BE2C (cell line): ENCODE measurements around the gene SYTL5.

ENCODE experiments used
- DNase-seq: peaks from one replicate; pipeline ENCODE4 v3.0.0-alpha.2; 2020
- H3K27me3 ChIP-seq: fragments of 250-450 bp; sonication (Bioruptor Pico); 2 replicates; pipeline ENCODE4 v1.5.1; 2020; ENCODE audit warnings: mild to moderate bottlenecking
- H3K36me3 ChIP-seq: fragments of 250-450 bp; sonication (Bioruptor Pico); 2 replicates; pipeline ENCODE4 v1.5.1; 2020; ENCODE audit warnings: mild to moderate bottlenecking
- H3K4me1 ChIP-seq: fragments of 250-450 bp; sonication (Bioruptor Pico); 2 replicates; pipeline ENCODE4 v1.5.1; 2020
- H3K4me3 ChIP-seq: 2 replicates; pipeline ENCODE4 v1.5.1; 2011; ENCODE audit warnings: low read depth, low read length
- H3K9me3 ChIP-seq: fragments of 250-450 bp; sonication (Bioruptor Pico); 2 replicates; pipeline ENCODE4 v1.5.1; 2020
- CTCF ChIP-seq: IDR thresholded peaks from 2 replicates; pipeline ENCODE4 v1.5.1; 2012; ENCODE audit warnings: mild to moderate bottlenecking, low read depth, low read length

Gene SYTL5

GRCh38 chrX:38086451-38087215, 80.3 kb downstream of the SYTL5 start:
- TF ChIP-seq CTCF, result no peak
- DNase-seq, result no peak
- Histone ChIP-seq H3K9me3 (no peaks in the 10 kb centered on the region), H3K36me3 (no peaks in the 10 kb centered on the region), H3K4me3 (no peak overlapping the region), H3K4me1 (no peaks in the 10 kb centered on the region), H3K27me3 (no peaks in the 10 kb centered on the region)

- Histone ChIP-seq H3K4me1 (no peaks in the 10 kb centered on the region), H3K9me3 (no peaks in the 10 kb centered on the region), H3K4me3 (no peak overlapping the region), H3K36me3 (no peaks in the 10 kb centered on the region), H3K27me3 (no peaks in the 10 kb centered on the region)
- DNase-seq, result no peak
- TF ChIP-seq CTCF, result no peak
Observed at GRCh38 chrX:38087594-38087993, 81.2 kb downstream of the SYTL5 start.

- no peak for DNase-seq
- Histone ChIP-seq H3K27me3 (no peaks in the 10 kb centered on the region), H3K9me3 (no peaks in the 10 kb centered on the region), H3K36me3 (no peaks in the 10 kb centered on the region), H3K4me1 (no peaks in the 10 kb centered on the region), H3K4me3 (no peak overlapping the region)
- TF ChIP-seq CTCF, result no peak
Observed at GRCh38 chrX:38089173-38089982, 83.0 kb downstream of the SYTL5 start.

GRCh38 chrX:38095971-38096529, 89.7 kb downstream of the SYTL5 start:
- no peaks in the 10 kb centered on the region for H3K4me1 ChIP-seq
- no peak for DNase-seq
- H3K9me3 ChIP-seq, result no peaks in the 10 kb centered on the region
- no peaks in the 10 kb centered on the region for H3K36me3 ChIP-seq
- no peak for TF ChIP-seq CTCF
- H3K4me3 ChIP-seq, result no peak overlapping the region
- no peaks in the 10 kb centered on the region for H3K27me3 ChIP-seq

GRCh38 chrX:38099688-38100087, 93.3 kb downstream of the SYTL5 start:
- H3K4me3 ChIP-seq, result no peak overlapping the region

More at GRCh38 chrX:38099688-38100087, 93.3 kb downstream of the SYTL5 start:
- no peak for DNase-seq
- no peak for TF ChIP-seq CTCF
- Histone ChIP-seq H3K27me3 (no peaks in the 10 kb centered on the region), H3K9me3 (no peaks in the 10 kb centered on the region), H3K4me1 (no peaks in the 10 kb centered on the region), H3K36me3 (no peaks in the 10 kb centered on the region)
